Measurements from ENCODE around the gene DIPK2A. TPM values are rescaled to one million over a fixed set of nuclear protein-coding genes. Genes with fewer than 3 reads are reported as not detected.

Gene DIPK2A
- total and polyA plus RNA-seq, 8 donors, result 3.9 to 142 (median 20.7) TPM

DNA sequence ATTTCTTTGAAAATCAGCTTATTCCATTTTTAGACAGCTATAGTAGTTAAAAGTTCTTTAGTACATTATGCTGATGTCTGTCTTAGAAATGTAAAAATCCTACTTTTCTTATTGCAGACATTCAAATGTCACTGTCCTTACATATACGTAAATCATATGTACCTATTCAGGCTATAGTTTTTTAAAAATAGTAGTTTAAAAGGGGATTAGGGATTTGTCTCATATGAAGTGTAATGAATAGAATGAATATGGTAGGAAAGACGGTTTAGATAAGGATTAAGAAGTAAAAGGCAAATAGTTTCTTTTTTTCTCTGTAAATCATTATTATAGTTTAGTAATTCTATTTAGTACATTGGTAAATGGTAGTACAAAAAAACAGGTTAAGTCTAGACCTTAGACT lies 7.4 kb downstream of the DIPK2A start:
- peaks cover 0 to 77% (median 33%) of the 10 kb centered on the region in 4 donors for H3K4me1 ChIP-seq
- H3K9me3 ChIP-seq, result no peaks in the 10 kb centered on the region
- WGBS, 5 donors, result 73 to 86% (median 82%) methylated on average over 2 of the region's 2 CpGs
- no peaks in the 10 kb centered on the region for H3K36me3 ChIP-seq
- intact Hi-C loops (cut with DNase I; ENCODE audit: low total_unique reads), result no loop called here
- no peak for DNase-seq
- TF ChIP-seq, protein P1, sequence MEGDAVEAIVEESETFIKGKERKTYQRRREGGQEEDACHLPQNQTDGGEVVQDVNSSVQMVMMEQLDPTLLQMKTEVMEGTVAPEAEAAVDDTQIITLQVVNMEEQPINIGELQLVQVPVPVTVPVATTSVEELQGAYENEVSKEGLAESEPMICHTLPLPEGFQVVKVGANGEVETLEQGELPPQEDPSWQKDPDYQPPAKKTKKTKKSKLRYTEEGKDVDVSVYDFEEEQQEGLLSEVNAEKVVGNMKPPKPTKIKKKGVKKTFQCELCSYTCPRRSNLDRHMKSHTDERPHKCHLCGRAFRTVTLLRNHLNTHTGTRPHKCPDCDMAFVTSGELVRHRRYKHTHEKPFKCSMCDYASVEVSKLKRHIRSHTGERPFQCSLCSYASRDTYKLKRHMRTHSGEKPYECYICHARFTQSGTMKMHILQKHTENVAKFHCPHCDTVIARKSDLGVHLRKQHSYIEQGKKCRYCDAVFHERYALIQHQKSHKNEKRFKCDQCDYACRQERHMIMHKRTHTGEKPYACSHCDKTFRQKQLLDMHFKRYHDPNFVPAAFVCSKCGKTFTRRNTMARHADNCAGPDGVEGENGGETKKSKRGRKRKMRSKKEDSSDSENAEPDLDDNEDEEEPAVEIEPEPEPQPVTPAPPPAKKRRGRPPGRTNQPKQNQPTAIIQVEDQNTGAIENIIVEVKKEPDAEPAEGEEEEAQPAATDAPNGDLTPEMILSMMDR (IDR thresholded peaks at IDR 0.05), result no peak
- TF ChIP-seq EP300 (IDR thresholded peaks at IDR 0.05) (no peak), POLR2A (IDR thresholded peaks at IDR 0.05) (no peak), POLR2AphosphoS5 (IDR thresholded peaks at IDR 0.05) (no peak)
- H3K27ac ChIP-seq, result no peak overlapping the region
- H3K4me3 ChIP-seq, result no peak overlapping the region
- H3K27me3 ChIP-seq, result no peaks in the 10 kb centered on the region

DNA sequence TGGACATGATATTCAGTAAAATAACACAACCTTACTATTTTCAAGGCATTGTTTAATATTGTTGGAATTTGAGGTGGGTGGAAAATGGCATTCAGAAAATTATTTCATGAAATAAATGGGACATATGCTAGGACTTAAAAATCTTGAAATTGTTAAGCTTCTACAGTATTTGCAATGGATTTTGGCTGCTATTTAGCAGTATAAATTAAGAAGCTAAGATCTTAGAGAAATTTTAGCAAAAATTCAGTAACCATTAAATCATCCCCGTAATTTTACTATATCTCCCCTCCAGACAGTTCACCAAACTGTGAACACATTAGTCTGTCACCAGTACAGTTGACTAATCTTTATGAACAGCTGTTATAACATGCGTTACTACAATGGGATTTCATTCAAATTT lies 8.2 kb downstream of the DIPK2A start:
- WGBS, 5 donors, result 83 to 92% (median 88%) methylated on average over 2 of the region's 2 CpGs
- no peaks in the 10 kb centered on the region for H3K9me3 ChIP-seq

DNA sequence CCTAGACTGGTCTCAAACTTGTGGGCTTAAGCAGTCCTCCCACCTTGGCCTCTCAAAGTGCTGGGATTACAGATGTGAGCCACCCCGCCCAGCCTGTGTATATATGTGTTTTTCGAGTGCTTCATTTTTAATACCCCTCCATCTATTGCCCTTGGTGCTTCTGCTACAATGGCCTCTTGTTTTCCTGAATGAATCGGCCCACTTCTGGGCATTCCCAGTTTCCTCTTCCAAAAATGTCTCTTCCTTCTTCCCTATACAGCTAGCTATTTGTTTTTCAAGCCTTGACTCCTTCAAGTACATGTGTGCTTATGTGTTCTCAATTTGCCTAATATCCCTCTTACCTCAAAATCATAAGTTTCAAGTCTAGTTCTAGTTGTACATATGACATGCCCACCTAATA lies 16.7 kb downstream of the DIPK2A start:
- DNase-seq, result no peak
- Histone ChIP-seq H3K4me3 (no peak overlapping the region), H3K36me3 (peaks cover 4 to 21% (median 19%) of the 10 kb centered on the region in 4 donors), H3K4me1 (peaks cover 3 to 23% (median 10%) of the 10 kb centered on the region in 4 donors), H3K9me3 (no peaks in the 10 kb centered on the region), H3K27me3 (no peaks in the 10 kb centered on the region), H3K27ac (no peak overlapping the region)
- TF ChIP-seq POLR2AphosphoS5 (IDR thresholded peaks at IDR 0.05) (no peak), EP300 (IDR thresholded peaks at IDR 0.05) (no peak), POLR2A (IDR thresholded peaks at IDR 0.05) (no peak)
- TF ChIP-seq, protein P1 (IDR thresholded peaks at IDR 0.05), result no peak
- 88 to 97% (median 95%) methylated on average over 3 of the region's 3 CpGs for WGBS, 5 donors
- intact Hi-C loops (cut with DNase I; ENCODE audit: low total_unique reads), result no loop called here

More for the DNA sequence above, 8.2 kb downstream of the DIPK2A start:
- Histone ChIP-seq H3K36me3 (no peaks in the 10 kb centered on the region), H3K4me1 (peaks cover 0 to 77% (median 32%) of the 10 kb centered on the region in 4 donors), H3K4me3 (no peak overlapping the region), H3K27ac (no peak overlapping the region), H3K27me3 (no peaks in the 10 kb centered on the region)
- DNase-seq, result no peak
- TF ChIP-seq POLR2A (IDR thresholded peaks at IDR 0.05) (no peak), POLR2AphosphoS5 (IDR thresholded peaks at IDR 0.05) (no peak)
- intact Hi-C loops (cut with DNase I; ENCODE audit: low total_unique reads), result no loop called here

DNA sequence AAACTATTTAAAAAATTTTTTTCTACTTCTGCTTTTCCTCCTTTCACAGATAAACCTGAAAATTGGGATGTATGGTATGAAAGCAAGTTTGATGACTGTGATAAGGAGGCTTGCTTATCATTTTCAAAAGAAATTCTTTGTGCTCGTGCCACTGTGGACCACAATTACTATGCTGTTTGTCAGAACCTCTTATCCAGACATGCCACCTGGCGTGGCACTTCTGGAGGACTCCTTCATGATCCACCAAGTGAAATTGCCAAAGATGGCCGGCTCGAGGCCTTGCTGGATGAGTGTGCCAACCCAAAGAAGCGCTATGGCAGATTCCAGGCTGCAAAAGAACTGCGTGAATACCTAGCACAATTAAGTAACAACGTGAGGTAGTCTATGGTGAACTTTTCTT lies 17.8 kb downstream of the DIPK2A start:
- H3K4me1 ChIP-seq, result peaks cover under 1 to 15% (median 5%) of the 10 kb centered on the region in 4 donors
- H3K4me3 ChIP-seq, result no peak overlapping the region
- no peaks in the 10 kb centered on the region for H3K9me3 ChIP-seq
- H3K36me3 ChIP-seq, result peaks cover 4 to 24% (median 19%) of the 10 kb centered on the region in 4 donors
- 91 to 96% (median 93%) methylated on average over 7 of the region's 7 CpGs for WGBS, 5 donors
- no peak overlapping the region for H3K27ac ChIP-seq
- intact Hi-C loops (cut with DNase I; ENCODE audit: low total_unique reads), result no loop called here
- no peak for DNase-seq
- TF ChIP-seq EP300 (IDR thresholded peaks at IDR 0.05) (no peak), POLR2A (IDR thresholded peaks at IDR 0.05) (no peak), POLR2AphosphoS5 (IDR thresholded peaks at IDR 0.05) (no peak)
- TF ChIP-seq, protein P1 (IDR thresholded peaks at IDR 0.05), result no peak
- H3K27me3 ChIP-seq, result no peaks in the 10 kb centered on the region

DNA sequence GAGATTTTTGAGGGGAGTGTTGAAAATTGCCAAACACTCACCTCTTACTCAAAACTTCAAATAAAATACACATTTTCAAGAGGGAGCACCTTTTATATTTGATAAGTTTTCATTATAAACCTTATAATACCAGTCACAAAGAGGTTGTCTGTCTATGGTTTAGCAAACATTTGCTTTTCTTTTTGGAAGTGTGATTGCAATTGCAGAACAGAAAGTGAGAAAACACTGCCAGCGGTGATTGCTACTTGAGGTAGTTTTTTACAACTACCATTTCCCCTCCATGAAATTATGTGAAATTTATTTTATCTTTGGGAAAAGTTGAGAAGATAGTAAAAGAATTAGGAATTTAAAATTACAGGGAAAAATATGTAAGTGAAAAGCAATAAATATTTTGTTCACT lies 20.1 kb downstream of the DIPK2A start:
- no peak for DNase-seq
- Histone ChIP-seq H3K27me3 (no peaks in the 10 kb centered on the region), H3K4me3 (no peak overlapping the region), H3K27ac (no peak overlapping the region), H3K9me3 (no peaks in the 10 kb centered on the region), H3K4me1 (peaks cover 0 to 10% (median 2%) of the 10 kb centered on the region in 4 donors), H3K36me3 (peaks cover 4 to 24% (median 19%) of the 10 kb centered on the region in 4 donors)
- TF ChIP-seq, protein P1 (IDR thresholded peaks at IDR 0.05), result no peak
- no peak for TF ChIP-seq POLR2A (IDR thresholded peaks at IDR 0.05)
- TF ChIP-seq EP300 (IDR thresholded peaks at IDR 0.05), result no peak
- TF ChIP-seq POLR2AphosphoS5 (IDR thresholded peaks at IDR 0.05), result no peak
- intact Hi-C loops (cut with DNase I; ENCODE audit: low total_unique reads), result no loop called here
- WGBS, 5 donors, result 25 to 70% (median 48%) methylated on average over 1 of the region's 1 CpG

Data from stomach (tissue), 9 donors.